ENCODE data around the gene CHST10.

- no peak for TF ChIP-seq FOXM1 (IDR thresholded peaks at IDR 0.05; ENCODE audit: borderline replicate concordance)
- no peak for TF ChIP-seq ELF4 (IDR thresholded peaks at IDR 0.05)
- no peak for TF ChIP-seq TARDBP (IDR thresholded peaks at IDR 0.05)
- no peak for TF ChIP-seq HDGF (IDR thresholded peaks at IDR 0.05; ENCODE audit: borderline replicate concordance)
- no peak for TF ChIP-seq ZNF384 (IDR thresholded peaks at IDR 0.05)
- TF ChIP-seq SP1 (IDR thresholded peaks at IDR 0.05): no peak
- no peak for TF ChIP-seq LEF1 (IDR thresholded peaks at IDR 0.05; ENCODE audit: borderline replicate concordance)
- no peak for TF ChIP-seq ARNT (IDR thresholded peaks at IDR 0.05)
- TF ChIP-seq SUZ12 (IDR thresholded peaks at IDR 0.05): no peak
- no peak for TF ChIP-seq NFRKB (IDR thresholded peaks at IDR 0.05)
- TF ChIP-seq CTBP1 (IDR thresholded peaks at IDR 0.05; ENCODE audit: borderline replicate concordance): no peak
These were observed 20.3 kb upstream of the CHST10 start for GRCh38 chr2:100437751-100438150.

Data from HEK293T (cell line).